Neutrophil (primary cell): Measurements from ENCODE around the gene PHTF1.

Source experiments
- H3K27ac ChIP-seq: fragments of 200-600 bp; sonication (generic); 2 replicates; pipeline ENCODE4 v1.5.1; 2016; ENCODE audit warnings: mild to moderate bottlenecking, moderate library complexity
- H3K27me3 ChIP-seq: fragments of 200-600 bp; sonication (generic); 2 replicates; pipeline ENCODE4 v1.6.0; 2016; ENCODE audit warnings: mild to moderate bottlenecking
- H3K36me3 ChIP-seq: fragments of 200-600 bp; sonication (generic); 2 replicates; pipeline ENCODE4 v1.5.1; 2017
- H3K4me1 ChIP-seq, 2 experiments: fragments of 200-600 bp in 1 of 2; sonication (generic) in 1 of 2; 1 replicate in 1 of 2; 2 replicates in 1 of 2; pipeline versions ENCODE4 v1.5.1 to v1.6.1; 2013 to 2016; ENCODE audit warnings: low read depth in 1 of 2, low read length in 1 of 2, mild to moderate bottlenecking in 1 of 2, moderate library complexity in 1 of 2; ENCODE audit not compliant: control insufficient read depth in 1 of 2, insufficient read depth in 1 of 2
- H3K4me3 ChIP-seq, 2 experiments: fragments of 200-600 bp in 1 of 2; sonication (generic) in 1 of 2; 1 replicate in 1 of 2; 2 replicates in 1 of 2; pipeline ENCODE4 v1.5.1; 2013 to 2016; ENCODE audit warnings: low read depth in 1 of 2, low read length in 1 of 2, mild to moderate bottlenecking in 1 of 2, moderate library complexity in 1 of 2
- H3K9me3 ChIP-seq: fragments of 200-600 bp; sonication (generic); 2 replicates; pipeline ENCODE4 v1.5.1; 2016
- TF ChIP-seq, protein P1 (sequence below): fragments of 200-600 bp; sonication (generic); IDR thresholded peaks from 2 replicates; pipeline ENCODE4 v1.5.1; 2016; ENCODE audit warnings: antibody characterized with exemption

Gene PHTF1

DNA sequence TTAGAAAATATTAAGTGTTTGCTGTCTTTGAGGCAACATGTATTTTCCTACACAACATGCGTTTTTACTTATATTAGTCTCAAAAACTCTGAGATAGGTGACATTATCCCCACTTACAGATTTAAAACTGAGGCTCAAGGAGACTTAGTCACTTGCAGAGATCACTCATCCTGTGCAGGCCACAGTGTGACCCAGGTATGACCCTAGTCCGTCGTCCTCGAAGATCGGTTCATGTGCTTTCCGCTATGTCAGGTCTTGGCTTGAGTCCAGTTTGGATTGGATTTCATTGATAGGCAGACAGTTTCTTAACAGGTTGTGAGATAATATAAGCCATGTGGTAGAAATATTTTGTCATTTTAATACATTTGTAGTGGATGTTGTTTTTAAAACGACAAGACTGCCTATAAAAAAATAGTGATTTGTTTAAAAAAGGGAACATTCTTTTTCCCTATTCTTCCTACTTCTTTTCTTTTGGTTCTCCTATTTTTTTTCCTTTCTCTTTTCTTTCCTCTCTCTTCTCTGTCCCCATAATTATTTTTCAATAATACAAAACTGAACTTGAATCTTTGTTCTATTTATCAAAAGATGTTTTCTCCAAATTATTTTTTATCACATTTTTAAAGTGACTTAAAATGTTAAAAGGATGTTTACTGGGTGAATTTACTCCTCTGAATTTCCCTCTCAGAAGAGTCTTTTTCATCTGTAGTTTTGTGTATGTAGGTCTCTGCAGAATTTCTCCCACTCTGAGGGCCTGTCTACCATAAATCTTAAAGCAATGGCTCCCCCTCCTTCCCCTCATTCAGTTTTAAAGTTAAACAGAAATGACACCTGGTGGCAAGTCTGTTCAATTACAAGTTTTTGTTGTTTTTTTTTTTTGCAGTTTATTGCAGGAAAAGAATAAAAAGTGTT lies 81.8 kb downstream of the PHTF1 start:
- Histone ChIP-seq H3K4me1 (no peaks in the 10 kb centered on the region), H3K27me3 (no peaks in the 10 kb centered on the region), H3K9me3 (no peaks in the 10 kb centered on the region), H3K4me3 (no peak overlapping the region), H3K36me3 (no peaks in the 10 kb centered on the region), H3K27ac (no peak overlapping the region)
- TF ChIP-seq, protein P1, sequence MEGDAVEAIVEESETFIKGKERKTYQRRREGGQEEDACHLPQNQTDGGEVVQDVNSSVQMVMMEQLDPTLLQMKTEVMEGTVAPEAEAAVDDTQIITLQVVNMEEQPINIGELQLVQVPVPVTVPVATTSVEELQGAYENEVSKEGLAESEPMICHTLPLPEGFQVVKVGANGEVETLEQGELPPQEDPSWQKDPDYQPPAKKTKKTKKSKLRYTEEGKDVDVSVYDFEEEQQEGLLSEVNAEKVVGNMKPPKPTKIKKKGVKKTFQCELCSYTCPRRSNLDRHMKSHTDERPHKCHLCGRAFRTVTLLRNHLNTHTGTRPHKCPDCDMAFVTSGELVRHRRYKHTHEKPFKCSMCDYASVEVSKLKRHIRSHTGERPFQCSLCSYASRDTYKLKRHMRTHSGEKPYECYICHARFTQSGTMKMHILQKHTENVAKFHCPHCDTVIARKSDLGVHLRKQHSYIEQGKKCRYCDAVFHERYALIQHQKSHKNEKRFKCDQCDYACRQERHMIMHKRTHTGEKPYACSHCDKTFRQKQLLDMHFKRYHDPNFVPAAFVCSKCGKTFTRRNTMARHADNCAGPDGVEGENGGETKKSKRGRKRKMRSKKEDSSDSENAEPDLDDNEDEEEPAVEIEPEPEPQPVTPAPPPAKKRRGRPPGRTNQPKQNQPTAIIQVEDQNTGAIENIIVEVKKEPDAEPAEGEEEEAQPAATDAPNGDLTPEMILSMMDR: no peak

- H3K4me3 ChIP-seq: no peak overlapping the region
- no peaks in the 10 kb centered on the region for H3K27me3 ChIP-seq
- H3K9me3 ChIP-seq: no peaks in the 10 kb centered on the region
- H3K36me3 ChIP-seq: no peaks in the 10 kb centered on the region
- H3K27ac ChIP-seq: no peak overlapping the region
- TF ChIP-seq, protein P1: no peak
- H3K4me1 ChIP-seq: no peaks in the 10 kb centered on the region
Measured at GRCh38 chr1:113676524-113676923, 82.8 kb downstream of the PHTF1 start.

- Histone ChIP-seq H3K4me1 (no peaks in the 10 kb centered on the region), H3K4me3 (no peak overlapping the region), H3K9me3 (no peaks in the 10 kb centered on the region), H3K27ac (no peak overlapping the region), H3K36me3 (no peaks in the 10 kb centered on the region), H3K27me3 (no peaks in the 10 kb centered on the region)
- TF ChIP-seq, protein P1: no peak
Measured at GRCh38 chr1:113675302-113675701, 84.0 kb downstream of the PHTF1 start.

DNA sequence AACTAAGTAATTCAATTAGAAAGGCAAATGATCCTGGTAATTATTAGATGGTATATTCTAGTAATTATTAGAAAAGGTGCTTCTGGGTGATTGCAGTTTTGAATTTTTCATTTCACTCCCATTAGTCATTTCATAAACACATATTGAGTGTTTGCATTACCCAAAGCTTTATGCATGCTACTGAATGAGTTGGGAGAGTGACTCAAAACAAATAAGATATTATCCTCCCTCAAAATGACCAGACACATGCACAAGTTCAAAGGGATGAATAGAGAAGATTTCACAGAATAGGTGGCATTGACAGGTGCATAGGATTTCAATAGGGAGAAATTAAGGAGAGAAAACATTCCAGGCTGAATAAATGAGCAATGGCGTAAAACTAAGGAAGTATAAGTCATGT lies 84.7 kb downstream of the PHTF1 start:
- TF ChIP-seq, protein P1: no peak
- Histone ChIP-seq H3K9me3 (no peaks in the 10 kb centered on the region), H3K4me1 (no peaks in the 10 kb centered on the region), H3K4me3 (no peak overlapping the region), H3K27ac (no peak overlapping the region), H3K36me3 (no peaks in the 10 kb centered on the region), H3K27me3 (no peaks in the 10 kb centered on the region)

DNA sequence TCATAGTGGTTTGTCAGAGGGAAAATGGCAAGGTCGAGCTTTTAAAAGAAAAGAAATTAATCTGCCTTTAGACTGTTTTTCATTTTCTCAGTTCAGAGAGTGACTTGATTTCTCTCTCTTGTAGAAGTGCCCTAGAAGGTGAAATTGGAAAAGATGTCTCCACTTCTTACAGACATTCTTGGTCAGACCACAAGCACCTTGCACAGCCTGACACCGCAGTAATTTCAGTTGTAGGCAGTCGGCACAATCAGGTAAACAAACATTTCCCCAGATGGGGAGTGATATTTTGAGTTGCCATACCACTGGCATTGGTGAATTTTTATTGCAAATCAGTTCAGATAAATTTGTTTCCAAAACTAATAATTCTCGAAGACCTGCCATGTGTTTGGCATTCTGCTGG lies 86.8 kb downstream of the PHTF1 start:
- TF ChIP-seq, protein P1: no peak
- no peaks in the 10 kb centered on the region for H3K9me3 ChIP-seq
- H3K27ac ChIP-seq: no peak overlapping the region
- H3K4me1 ChIP-seq: no peaks in the 10 kb centered on the region
- no peak overlapping the region for H3K4me3 ChIP-seq
- no peaks in the 10 kb centered on the region for H3K36me3 ChIP-seq
- H3K27me3 ChIP-seq: no peaks in the 10 kb centered on the region
